ENCODE results near the gene PPP1R12B. TPM values are rescaled to one million over a fixed set of nuclear protein-coding genes. Genes with fewer than 3 reads are reported as not detected.

The PPP1R12B gene
- total and polyA plus RNA-seq, 2 experiments from 2014 or later: 13.2 to 13.8 TPM

DNA sequence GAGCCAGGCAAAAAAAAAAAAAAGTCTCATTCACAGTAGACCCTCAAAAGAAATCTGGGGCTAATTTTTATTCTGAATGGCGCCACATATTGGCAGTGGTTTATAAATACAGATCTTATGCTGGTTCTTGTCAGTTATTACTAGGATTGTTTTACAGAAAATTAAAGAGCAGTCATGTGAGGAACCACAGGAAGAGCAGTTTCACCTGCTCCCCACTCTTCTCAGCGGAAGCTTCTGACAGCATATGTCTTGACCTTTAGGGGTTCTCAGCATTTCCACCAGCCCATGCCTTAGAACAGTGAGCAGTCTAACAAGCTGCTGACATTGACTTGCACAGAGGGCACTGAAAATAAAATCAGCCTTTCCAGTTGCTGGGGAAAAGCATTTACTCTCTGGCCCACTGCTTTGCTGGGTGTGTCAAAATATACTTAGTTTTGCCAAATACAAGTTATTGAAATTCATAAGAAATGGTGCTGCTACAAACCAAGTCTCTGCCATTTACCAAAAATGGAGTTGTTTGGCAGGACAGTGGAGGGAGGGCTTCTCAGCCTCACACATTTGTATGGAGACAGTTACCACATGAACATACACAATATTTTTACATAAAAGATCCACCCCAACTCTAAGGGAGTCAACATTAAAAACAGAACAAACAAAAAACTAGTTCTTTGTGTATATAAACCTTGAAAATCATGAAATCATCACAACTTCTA, 217.5 kb downstream of the PPP1R12B start:
- no peak overlapping the region for H3K4me3 ChIP-seq
- no peak for TF ChIP-seq POLR2AphosphoS5 (IDR thresholded peaks at IDR 0.05; ENCODE audit: low read depth)
- no peak for TF ChIP-seq STAT1 (IDR thresholded peaks at IDR 0.05; ENCODE audit: unreplicated experiment)
- TF ChIP-seq JUNB (IDR thresholded peaks at IDR 0.05; ENCODE audit: unreplicated experiment): no peak
- TF ChIP-seq, protein P1, sequence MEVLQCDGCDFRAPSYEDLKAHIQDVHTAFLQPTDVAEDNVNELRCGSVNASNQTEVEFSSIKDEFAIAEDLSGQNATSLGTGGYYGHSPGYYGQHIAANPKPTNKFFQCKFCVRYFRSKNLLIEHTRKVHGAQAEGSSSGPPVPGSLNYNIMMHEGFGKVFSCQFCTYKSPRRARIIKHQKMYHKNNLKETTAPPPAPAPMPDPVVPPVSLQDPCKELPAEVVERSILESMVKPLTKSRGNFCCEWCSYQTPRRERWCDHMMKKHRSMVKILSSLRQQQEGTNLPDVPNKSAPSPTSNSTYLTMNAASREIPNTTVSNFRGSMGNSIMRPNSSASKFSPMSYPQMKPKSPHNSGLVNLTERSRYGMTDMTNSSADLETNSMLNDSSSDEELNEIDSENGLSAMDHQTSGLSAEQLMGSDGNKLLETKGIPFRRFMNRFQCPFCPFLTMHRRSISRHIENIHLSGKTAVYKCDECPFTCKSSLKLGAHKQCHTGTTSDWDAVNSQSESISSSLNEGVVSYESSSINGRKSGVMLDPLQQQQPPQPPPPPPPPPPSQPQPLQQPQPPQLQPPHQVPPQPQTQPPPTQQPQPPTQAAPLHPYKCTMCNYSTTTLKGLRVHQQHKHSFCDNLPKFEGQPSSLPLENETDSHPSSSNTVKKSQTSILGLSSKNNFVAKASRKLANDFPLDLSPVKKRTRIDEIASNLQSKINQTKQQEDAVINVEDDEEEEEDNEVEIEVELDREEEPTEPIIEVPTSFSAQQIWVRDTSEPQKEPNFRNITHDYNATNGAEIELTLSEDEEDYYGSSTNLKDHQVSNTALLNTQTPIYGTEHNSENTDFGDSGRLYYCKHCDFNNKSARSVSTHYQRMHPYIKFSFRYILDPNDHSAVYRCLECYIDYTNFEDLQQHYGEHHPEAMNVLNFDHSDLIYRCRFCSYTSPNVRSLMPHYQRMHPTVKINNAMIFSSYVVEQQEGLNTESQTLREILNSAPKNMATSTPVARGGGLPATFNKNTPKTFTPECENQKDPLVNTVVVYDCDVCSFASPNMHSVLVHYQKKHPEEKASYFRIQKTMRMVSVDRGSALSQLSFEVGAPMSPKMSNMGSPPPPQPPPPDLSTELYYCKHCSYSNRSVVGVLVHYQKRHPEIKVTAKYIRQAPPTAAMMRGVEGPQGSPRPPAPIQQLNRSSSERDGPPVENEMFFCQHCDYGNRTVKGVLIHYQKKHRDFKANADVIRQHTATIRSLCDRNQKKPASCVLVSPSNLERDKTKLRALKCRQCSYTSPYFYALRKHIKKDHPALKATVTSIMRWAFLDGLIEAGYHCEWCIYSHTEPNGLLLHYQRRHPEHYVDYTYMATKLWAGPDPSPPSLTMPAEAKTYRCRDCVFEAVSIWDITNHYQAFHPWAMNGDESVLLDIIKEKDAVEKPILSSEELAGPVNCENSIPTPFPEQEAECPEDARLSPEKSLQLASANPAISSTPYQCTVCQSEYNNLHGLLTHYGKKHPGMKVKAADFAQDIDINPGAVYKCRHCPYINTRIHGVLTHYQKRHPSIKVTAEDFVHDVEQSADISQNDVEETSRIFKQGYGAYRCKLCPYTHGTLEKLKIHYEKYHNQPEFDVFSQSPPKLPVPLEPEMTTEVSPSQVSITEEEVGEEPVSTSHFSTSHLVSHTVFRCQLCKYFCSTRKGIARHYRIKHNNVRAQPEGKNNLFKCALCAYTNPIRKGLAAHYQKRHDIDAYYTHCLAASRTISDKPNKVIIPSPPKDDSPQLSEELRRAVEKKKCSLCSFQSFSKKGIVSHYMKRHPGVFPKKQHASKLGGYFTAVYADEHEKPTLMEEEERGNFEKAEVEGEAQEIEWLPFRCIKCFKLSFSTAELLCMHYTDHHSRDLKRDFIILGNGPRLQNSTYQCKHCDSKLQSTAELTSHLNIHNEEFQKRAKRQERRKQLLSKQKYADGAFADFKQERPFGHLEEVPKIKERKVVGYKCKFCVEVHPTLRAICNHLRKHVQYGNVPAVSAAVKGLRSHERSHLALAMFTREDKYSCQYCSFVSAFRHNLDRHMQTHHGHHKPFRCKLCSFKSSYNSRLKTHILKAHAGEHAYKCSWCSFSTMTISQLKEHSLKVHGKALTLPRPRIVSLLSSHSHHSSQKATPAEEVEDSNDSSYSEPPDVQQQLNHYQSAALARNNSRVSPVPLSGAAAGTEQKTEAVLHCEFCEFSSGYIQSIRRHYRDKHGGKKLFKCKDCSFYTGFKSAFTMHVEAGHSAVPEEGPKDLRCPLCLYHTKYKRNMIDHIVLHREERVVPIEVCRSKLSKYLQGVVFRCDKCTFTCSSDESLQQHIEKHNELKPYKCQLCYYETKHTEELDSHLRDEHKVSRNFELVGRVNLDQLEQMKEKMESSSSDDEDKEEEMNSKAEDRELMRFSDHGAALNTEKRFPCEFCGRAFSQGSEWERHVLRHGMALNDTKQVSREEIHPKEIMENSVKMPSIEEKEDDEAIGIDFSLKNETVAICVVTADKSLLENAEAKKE (CRISPR knock-in tag; IDR thresholded peaks at IDR 0.05): no peak
- no peak for TF ChIP-seq NANOG (IDR thresholded peaks at IDR 0.05; ENCODE audit: borderline replicate concordance)
- TF ChIP-seq, protein P2, sequence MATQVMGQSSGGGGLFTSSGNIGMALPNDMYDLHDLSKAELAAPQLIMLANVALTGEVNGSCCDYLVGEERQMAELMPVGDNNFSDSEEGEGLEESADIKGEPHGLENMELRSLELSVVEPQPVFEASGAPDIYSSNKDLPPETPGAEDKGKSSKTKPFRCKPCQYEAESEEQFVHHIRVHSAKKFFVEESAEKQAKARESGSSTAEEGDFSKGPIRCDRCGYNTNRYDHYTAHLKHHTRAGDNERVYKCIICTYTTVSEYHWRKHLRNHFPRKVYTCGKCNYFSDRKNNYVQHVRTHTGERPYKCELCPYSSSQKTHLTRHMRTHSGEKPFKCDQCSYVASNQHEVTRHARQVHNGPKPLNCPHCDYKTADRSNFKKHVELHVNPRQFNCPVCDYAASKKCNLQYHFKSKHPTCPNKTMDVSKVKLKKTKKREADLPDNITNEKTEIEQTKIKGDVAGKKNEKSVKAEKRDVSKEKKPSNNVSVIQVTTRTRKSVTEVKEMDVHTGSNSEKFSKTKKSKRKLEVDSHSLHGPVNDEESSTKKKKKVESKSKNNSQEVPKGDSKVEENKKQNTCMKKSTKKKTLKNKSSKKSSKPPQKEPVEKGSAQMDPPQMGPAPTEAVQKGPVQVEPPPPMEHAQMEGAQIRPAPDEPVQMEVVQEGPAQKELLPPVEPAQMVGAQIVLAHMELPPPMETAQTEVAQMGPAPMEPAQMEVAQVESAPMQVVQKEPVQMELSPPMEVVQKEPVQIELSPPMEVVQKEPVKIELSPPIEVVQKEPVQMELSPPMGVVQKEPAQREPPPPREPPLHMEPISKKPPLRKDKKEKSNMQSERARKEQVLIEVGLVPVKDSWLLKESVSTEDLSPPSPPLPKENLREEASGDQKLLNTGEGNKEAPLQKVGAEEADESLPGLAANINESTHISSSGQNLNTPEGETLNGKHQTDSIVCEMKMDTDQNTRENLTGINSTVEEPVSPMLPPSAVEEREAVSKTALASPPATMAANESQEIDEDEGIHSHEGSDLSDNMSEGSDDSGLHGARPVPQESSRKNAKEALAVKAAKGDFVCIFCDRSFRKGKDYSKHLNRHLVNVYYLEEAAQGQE (IDR thresholded peaks at IDR 0.05; ENCODE audit: unreplicated experiment): no peak
- no peak for TF ChIP-seq CREB1 (CRISPR knock-in tag; IDR thresholded peaks at IDR 0.05; ENCODE audit: low read depth)
- TF ChIP-seq, protein P3, sequence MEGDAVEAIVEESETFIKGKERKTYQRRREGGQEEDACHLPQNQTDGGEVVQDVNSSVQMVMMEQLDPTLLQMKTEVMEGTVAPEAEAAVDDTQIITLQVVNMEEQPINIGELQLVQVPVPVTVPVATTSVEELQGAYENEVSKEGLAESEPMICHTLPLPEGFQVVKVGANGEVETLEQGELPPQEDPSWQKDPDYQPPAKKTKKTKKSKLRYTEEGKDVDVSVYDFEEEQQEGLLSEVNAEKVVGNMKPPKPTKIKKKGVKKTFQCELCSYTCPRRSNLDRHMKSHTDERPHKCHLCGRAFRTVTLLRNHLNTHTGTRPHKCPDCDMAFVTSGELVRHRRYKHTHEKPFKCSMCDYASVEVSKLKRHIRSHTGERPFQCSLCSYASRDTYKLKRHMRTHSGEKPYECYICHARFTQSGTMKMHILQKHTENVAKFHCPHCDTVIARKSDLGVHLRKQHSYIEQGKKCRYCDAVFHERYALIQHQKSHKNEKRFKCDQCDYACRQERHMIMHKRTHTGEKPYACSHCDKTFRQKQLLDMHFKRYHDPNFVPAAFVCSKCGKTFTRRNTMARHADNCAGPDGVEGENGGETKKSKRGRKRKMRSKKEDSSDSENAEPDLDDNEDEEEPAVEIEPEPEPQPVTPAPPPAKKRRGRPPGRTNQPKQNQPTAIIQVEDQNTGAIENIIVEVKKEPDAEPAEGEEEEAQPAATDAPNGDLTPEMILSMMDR (conservative IDR thresholded peaks at IDR 0.05; ENCODE audit: low read depth in 2 of 2): no peak; a peak in 1 of 4 replicates
- TF ChIP-seq EZH2phosphoT487 (IDR thresholded peaks at IDR 0.05; ENCODE audit: unreplicated experiment): no peak
- TF ChIP-seq ZNF331 (CRISPR knock-in tag; IDR thresholded peaks at IDR 0.05; ENCODE audit: low read depth): no peak
- no peaks in the 10 kb centered on the region for H3F3A ChIP-seq (replicated peaks; ENCODE audit: low read depth)
- peak overlapping the region; percentile 73 for H3K27ac ChIP-seq (ENCODE audit: low read depth)
- H4K20me1 ChIP-seq (replicated peaks; ENCODE audit: insufficient read depth): no peaks in the 10 kb centered on the region
- H3K36me3 ChIP-seq (ENCODE audit: insufficient read depth): no peaks in the 10 kb centered on the region
- H2AFZ ChIP-seq: no peak overlapping the region
- no peaks in the 10 kb centered on the region for H3K79me2 ChIP-seq (replicated peaks; ENCODE audit: insufficient read depth)
- H3K27me3 Mint-ChIP-seq (ENCODE audit: insufficient read depth, low read depth, poor library complexity): no peaks in the 10 kb centered on the region
- H3K4me1 ChIP-seq (ENCODE audit: insufficient read depth): peaks cover 40% of the 10 kb centered on the region
- peak overlapping the region; percentile 44; the same call in 1 of the 2 replicates for H3K4me2 ChIP-seq
- no peak overlapping the region for H3K4me3 Mint-ChIP-seq
- peak overlapping the region; percentile 90 for H3K27ac Mint-ChIP-seq
- no peaks in the 10 kb centered on the region for H3K36me3 Mint-ChIP-seq (ENCODE audit: low read depth)
- no peak for ATAC-seq
- no peaks in the 10 kb centered on the region for H3K9me3 Mint-ChIP-seq
- no peaks in the 10 kb centered on the region for H3K27me3 ChIP-seq (ENCODE audit: insufficient read depth)
- peaks cover 62% of the 10 kb centered on the region for H3K4me1 Mint-ChIP-seq
- no peak for DNase-seq (ENCODE audit: low spot score)
- H3K9me2 ChIP-seq (ENCODE audit: insufficient read depth): no peaks in the 10 kb centered on the region
